NCI-H146 treated with DMSO at 0.1 percent for 48 hours (cell line): ENCODE results near the gene PIK3R4.

Experiments
- DNase-seq: peaks from one replicate; lab custom pipeline; 2025; ENCODE audit not compliant: unreplicated experiment; lab: John Stamatoyannopoulos, UW

PIK3R4 gene

GRCh38 chr3:130644628-130645253, 101.9 kb downstream of the PIK3R4 start:
- DNase-seq: no peak

GRCh38 chr3:130640027-130640426, 106.6 kb downstream of the PIK3R4 start:
- DNase-seq: no peak

- DNase-seq: no peak
Observed at GRCh38 chr3:130636480-130637234, 110.0 kb downstream of the PIK3R4 start.

GRCh38 chr3:130635978-130636377, 110.7 kb downstream of the PIK3R4 start:
- DNase-seq: no peak

GRCh38 chr3:130635285-130635684, 111.3 kb downstream of the PIK3R4 start:
- DNase-seq: no peak
